ENCODE data around the gene CEP68.
A peak's percentile ranks its signal among the peaks of the same experiment; 100 is the strongest.

Gene CEP68

DNA sequence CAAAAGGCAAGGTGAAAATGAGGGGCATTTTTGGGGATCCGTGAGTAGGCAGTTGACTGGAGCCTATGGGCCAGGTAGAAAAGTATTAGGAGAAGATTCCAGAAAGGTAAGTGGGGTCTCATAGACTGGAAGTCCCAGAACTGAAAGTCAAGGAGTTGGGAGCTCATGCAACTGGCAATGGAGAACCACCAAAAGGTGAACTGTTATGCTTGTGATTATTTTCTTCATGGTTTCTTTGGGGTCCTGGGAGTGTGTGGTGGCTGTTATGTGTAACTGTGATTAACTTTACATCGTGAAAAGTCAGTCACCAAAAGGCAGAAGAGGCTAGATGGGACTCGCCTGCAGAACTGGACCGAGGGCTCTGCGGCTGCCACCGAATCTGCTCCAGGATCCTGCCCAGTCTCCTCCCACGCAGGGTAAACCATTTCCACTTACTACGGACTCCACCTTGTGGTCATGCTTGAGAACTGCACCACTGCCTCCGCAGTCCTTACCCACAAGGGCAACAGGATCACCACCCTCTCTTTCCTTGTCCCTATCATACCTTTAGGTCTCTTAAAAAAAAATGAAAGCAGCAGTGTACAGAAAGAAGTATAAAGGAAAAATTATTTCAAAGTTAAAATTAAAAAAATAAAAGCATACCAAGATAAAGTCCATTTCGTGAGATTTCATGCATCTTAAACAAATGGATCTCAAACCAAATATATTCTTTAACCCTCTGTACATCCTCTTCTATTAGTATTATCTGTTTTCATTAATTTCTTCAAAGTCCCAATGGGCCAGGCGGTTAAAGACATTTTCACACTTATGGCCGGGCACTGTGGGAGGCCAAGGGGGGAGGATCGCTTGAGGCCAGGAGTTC, 15.6 kb upstream of the CEP68 start:
- H3K27me3 Mint-ChIP-seq: peaks cover 3% of the 10 kb centered on the region
- CTCF ChIA-PET: interaction anchor here (0.6 to 3.7 kb wide), 11 partner anchors 9 to 134 kb away, joined by 3 to 35 read pairs (median 4); no protein-coding TSS in a partner anchor
- H3K36me3 Mint-ChIP-seq: peaks cover 13% of the 10 kb centered on the region
- no peak overlapping the region for H3K4me3 Mint-ChIP-seq
- peaks cover 11% of the 10 kb centered on the region for H3K9me3 Mint-ChIP-seq
- peaks cover 24% of the 10 kb centered on the region for H3K4me1 Mint-ChIP-seq
- peak; percentile 87 for DNase-seq
- H3K27ac Mint-ChIP-seq: no peak overlapping the region

DNA sequence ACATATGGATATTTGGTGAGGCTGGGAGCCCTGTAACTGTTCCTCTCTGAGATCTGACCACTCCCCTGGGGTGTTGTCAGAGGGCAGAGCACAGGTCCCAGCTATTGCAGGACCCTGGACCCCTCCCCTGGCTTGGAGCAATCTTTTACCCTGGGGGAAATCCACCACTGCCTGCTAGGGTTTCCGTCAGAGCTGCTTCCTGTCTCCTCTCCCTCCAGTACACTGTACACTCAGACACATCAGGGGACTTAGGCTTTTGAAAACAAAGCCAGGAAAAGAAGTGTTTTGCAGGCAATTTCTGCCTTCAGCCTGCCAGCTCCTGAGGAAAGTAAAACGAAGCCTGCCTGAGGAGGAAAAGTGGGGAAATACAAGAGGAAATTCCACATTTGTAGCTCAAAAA, 13.2 kb upstream of the CEP68 start:
- Mint-ChIP-seq H3K4me1 (peaks cover 24% of the 10 kb centered on the region), H3K36me3 (peaks cover 18% of the 10 kb centered on the region), H3K9me3 (peaks cover 14% of the 10 kb centered on the region), H3K27me3 (peaks cover 3% of the 10 kb centered on the region), H3K4me3 (no peak overlapping the region), H3K27ac (no peak overlapping the region)
- no peak for DNase-seq
- CTCF ChIA-PET: interaction anchor here (1.0 to 3.4 kb wide), 6 partner anchors 10 to 148 kb away, joined by 3 to 31 read pairs (median 4); no protein-coding TSS in a partner anchor

DNA sequence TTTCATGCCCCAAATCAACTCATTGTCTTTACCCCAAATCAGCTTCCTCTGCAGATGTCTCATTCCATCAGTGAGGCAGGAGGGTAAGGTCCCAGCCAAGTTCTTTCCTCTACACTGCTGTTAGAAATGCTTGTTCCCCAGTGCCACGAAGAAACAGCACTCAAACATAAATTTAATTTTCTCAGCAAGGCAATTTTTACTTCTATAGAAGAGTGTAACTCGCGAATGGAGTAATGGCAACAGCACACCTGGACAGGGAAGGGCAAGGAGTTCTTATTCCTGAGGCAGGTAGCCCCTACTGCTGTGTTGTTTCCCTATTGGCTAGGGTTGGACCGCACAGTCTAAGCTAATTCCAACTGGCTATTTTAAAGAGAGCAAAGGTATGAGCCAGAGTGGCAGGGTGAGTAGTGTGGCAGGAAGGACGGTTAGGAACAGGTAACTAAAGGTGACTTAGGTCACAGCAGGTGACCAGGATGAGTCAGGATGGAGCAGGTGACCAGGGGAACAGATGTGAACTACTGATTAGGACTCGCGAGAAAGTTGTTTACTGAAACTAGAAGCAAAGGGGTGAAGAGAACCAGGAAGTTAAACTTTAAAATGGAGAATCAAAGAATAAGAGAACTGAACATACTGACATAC, 12.0 kb upstream of the CEP68 start:
- CTCF ChIA-PET: interaction anchor here (0.6 to 3.4 kb wide), 5 partner anchors 11 to 141 kb away, joined by 3 to 31 read pairs (median 4); no protein-coding TSS in a partner anchor
- peaks cover 3% of the 10 kb centered on the region for H3K27me3 Mint-ChIP-seq
- no peak for DNase-seq
- peaks cover 24% of the 10 kb centered on the region for H3K4me1 Mint-ChIP-seq
- H3K4me3 Mint-ChIP-seq: no peak overlapping the region
- no peak overlapping the region for H3K27ac Mint-ChIP-seq
- peaks cover 20% of the 10 kb centered on the region for H3K36me3 Mint-ChIP-seq
- peaks cover 17% of the 10 kb centered on the region for H3K9me3 Mint-ChIP-seq

DNA sequence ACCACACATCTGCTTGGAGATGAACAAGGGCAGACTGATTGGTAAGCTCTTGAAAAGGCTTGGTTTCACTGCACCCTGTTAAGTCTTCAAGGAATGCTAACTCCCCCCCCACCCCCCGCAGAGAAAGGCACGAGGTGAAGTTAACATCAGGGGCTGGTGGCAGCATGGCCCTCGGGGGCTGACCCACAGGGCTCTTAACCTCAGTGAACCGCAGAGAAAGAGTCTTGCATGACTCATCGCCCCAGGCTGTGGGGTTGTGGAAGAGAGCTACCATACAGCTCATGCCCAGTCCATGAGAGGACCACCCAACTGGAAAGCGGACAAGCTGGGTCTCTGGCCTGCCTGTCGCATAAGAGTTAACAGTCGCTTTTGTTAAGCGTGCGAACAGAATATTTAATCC, 10.6 kb upstream of the CEP68 start:
- Mint-ChIP-seq H3K4me3 (no peak overlapping the region), H3K36me3 (peaks cover 20% of the 10 kb centered on the region), H3K4me1 (peaks cover 15% of the 10 kb centered on the region), H3K27me3 (peaks cover 3% of the 10 kb centered on the region), H3K9me3 (peaks cover 17% of the 10 kb centered on the region), H3K27ac (no peak overlapping the region)
- CTCF ChIA-PET: no interaction called here
- DNase-seq: no peak

DNA sequence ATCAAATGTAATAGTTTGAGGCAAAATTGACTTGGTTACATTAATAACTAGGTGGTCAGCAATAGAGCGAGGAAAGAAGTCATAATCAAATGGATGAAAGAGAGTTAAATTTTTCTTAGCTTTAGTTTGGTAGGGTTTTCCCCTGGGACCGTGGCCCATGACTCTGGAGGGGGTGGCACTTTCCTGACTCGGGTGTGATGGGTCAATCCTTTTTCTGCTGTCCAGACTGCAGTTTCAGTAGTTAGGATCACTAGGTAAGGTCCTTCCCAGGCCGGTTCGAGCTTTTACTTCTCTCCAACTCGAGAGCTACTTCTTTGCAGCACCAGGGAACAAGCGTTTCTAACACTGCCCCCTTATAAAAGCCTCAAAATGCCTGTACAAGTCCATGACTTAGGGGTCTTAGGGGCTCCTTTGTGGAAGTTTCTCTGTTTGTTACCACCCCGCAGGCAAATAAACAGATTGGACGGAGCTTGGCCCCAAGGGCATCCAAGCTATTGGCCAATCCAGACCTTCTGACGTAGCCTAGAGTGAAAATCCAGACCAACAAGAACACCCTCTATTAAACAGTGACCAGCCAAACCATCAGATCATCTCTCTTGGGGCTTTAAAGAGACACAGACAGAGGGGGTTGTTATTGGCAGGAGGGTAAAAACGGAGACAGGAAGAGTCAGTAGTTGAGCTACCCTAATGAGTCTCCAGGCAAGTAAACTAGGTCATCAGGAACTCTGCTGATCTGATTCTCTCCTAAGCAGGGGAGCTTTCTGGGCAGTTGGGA, 9.4 kb upstream of the CEP68 start:
- CTCF ChIA-PET: interaction anchor here (0.5 to 2.1 kb wide), 3 partner anchors 87 to 131 kb away, joined by 3 to 8 read pairs (median 3); no protein-coding TSS in a partner anchor
- Mint-ChIP-seq H3K4me3 (no peak overlapping the region), H3K27me3 (peaks cover 3% of the 10 kb centered on the region), H3K36me3 (peaks cover 20% of the 10 kb centered on the region), H3K27ac (no peak overlapping the region), H3K4me1 (peaks cover 13% of the 10 kb centered on the region), H3K9me3 (peaks cover 17% of the 10 kb centered on the region)
- DNase-seq: no peak

DNA sequence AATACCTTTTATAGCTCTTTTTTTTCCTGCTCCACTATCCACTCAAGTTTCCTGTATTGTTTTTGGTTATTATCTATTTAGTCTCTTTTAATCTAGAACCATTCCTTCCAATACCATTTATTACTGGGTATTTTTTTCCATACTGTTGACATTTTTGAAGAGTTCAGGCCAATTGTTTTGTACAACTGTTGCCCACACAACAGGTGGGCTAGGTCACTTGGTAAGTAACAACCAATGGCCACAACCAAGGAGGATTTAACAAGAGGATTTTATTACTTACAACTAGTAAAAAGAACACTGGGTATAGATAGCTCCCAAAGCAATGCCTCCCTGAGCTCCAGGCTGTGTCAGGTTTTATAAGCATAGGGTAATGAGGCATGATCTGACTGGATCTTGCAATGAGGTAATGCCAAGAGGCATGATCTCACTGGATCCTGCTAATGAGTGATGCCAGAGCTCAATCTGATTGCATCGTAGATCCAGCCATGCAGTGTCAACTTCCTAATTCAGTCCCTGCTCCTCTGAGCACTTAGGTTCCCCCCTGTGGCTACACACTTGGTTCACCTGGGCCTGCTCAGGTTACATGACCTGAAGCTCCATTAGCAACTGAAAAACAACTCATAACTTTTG, 7.1 kb upstream of the CEP68 start:
- Mint-ChIP-seq H3K4me1 (peaks cover 25% of the 10 kb centered on the region), H3K27ac (no peak overlapping the region), H3K4me3 (no peak overlapping the region), H3K27me3 (peaks cover 2% of the 10 kb centered on the region), H3K36me3 (peaks cover 16% of the 10 kb centered on the region), H3K9me3 (peaks cover 12% of the 10 kb centered on the region)
- DNase-seq: no peak
- CTCF ChIA-PET: interaction anchor here (0.6 kb wide), 1 partner anchor 131 kb away, joined by 4 read pairs; no protein-coding TSS in a partner anchor

DNA sequence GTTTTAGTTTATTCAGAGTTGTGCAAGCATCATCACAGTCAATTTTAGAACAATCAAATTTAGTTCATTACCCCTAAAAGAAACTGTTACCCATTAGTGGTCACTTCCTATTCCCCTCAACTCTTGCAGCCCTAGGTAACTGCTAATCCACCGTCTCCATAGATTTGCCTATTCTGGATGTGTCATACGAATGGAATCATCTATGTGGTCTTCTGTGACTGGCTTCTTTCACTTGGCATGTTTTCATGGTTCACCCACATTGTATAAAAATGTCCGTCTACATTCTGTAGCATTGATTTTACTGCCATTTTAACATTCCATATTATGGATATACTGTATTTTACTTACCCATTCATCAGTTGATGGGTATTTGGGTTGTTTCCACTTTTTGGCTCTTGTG, 5.3 kb upstream of the CEP68 start:
- CTCF ChIA-PET: no interaction called here
- no peaks in the 10 kb centered on the region for H3K27me3 Mint-ChIP-seq
- no peak overlapping the region for H3K4me3 Mint-ChIP-seq
- peaks cover 38% of the 10 kb centered on the region for H3K4me1 Mint-ChIP-seq
- H3K27ac Mint-ChIP-seq: no peak overlapping the region
- peaks cover 7% of the 10 kb centered on the region for H3K36me3 Mint-ChIP-seq
- DNase-seq: no peak
- peaks cover 6% of the 10 kb centered on the region for H3K9me3 Mint-ChIP-seq

DNA sequence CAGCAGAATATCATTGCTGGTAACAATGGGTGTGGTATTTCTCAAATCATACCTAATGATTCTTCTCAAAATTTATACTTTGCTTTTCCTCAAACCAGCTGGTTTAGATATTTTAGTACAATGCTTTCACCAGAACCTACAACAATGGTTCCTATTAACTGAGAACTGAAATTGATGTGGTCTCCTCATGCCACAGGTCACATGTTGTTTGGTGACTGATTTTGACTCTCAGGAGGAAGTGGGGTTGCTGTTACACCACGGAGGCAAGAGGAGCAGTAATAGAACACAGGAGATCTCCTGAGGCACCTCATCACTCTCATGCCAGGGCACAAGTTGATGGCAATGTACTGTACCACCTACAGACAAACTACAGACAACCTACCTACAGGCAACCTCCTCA, 3.0 kb upstream of the CEP68 start:
- peak; percentile 76 for DNase-seq
- CTCF ChIA-PET: interaction anchor here (0.6 to 1.7 kb wide), 4 partner anchors 12 to 141 kb away, joined by 3 to 9 read pairs (median 4); no protein-coding TSS in a partner anchor
- H3K4me1 Mint-ChIP-seq: peaks cover 52% of the 10 kb centered on the region
- peaks cover 1% of the 10 kb centered on the region for H3K9me3 Mint-ChIP-seq
- H3K27me3 Mint-ChIP-seq: no peaks in the 10 kb centered on the region
- H3K36me3 Mint-ChIP-seq: peaks cover 2% of the 10 kb centered on the region
- peak overlapping the region; percentile 82 for H3K27ac Mint-ChIP-seq
- H3K4me3 Mint-ChIP-seq: no peak overlapping the region

DNA sequence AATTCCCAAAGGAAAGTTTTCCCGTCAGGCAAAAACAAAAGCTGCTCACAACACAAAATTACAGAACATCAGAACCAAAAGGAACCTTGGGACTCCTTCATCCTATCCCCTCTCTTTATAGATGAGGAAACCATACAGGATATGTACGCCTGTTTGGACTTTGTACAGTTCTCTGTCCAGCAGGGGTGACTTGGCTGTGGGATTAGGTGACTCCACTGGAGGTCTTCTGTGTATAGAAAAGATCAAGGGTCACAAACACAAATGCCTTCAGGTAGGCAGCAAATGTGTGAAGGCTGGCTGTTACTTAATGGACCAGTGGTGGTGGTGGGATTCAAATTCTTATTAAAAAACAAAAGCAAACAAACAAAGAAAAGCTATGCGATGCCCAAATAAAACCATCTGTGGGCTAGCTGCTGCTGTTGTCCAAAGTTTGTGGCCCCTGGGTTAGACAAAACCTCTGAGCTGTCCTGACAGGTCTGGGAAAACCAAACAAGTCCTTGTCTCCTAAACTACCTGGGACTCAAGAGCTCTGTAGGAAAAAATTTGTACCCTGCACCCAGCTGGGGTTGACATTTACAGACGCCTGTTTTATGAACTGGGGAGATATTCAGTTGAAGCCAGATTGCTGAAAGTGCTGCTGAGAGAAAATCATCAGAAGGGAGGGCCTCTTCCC, 1.3 kb upstream of the CEP68 start:
- peak overlapping the region; percentile 95 for H3K4me3 Mint-ChIP-seq
- peak overlapping the region; percentile 24 for H3K27ac Mint-ChIP-seq
- no peak for DNase-seq
- CTCF ChIA-PET: interaction anchor here (0.5 to 1.9 kb wide), 7 partner anchors 10 to 919 kb away, joined by 3 to 14 read pairs (median 3); no protein-coding TSS in a partner anchor
- no peaks in the 10 kb centered on the region for H3K27me3 Mint-ChIP-seq
- peaks cover 64% of the 10 kb centered on the region for H3K4me1 Mint-ChIP-seq
- H3K9me3 Mint-ChIP-seq: no peaks in the 10 kb centered on the region
- peaks cover 2% of the 10 kb centered on the region for H3K36me3 Mint-ChIP-seq

DNA sequence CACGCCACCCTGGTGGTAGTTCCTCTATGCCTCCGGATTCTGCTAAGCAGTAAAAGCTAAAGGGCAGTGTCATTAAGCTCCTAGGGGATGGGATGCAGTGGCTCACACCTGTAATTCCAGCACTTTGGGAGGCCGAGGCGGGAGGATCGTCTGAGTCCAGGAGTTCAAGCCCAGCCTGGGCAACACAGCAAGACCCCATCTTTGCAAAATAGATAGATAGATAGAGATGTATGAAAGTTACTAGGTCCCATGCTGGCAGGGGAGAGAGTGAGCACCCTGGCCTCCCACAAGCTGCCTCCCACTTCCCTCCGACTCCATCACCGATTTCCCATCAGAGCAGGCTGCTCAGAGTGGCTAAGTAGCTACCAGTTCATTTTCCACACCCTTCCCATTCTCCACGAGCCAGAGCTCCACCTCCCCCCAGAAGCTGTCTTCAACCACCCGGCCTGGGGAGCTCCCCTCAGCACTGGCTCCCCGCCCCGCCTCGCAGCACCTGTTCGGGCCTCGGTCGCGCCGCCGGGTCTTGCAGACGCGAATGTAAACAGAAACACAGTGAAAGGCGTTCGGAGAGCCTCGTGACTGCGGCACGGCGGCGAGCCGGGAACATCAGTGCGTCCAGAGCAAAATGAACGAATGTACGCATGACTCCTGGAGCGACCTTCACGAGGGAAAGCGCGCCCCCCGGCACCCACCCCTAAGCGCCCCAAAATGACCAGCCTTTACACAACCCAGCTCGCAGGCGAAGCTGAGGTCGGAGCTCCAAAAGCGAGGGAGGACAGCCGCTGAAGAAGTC, 598 bp upstream of the CEP68 start:
- Mint-ChIP-seq H3K4me3 (peak overlapping the region; percentile 95), H3K36me3 (peaks cover 3% of the 10 kb centered on the region), H3K27me3 (no peaks in the 10 kb centered on the region), H3K4me1 (peaks cover 64% of the 10 kb centered on the region), H3K27ac (peak overlapping the region; percentile 95), H3K9me3 (no peaks in the 10 kb centered on the region)
- DNase-seq: no peak
- CTCF ChIA-PET: interaction anchor here (0.5 to 1.9 kb wide), 5 partner anchors 10 to 170 kb away, joined by 3 to 14 read pairs (median 3); no protein-coding TSS in a partner anchor

DNA sequence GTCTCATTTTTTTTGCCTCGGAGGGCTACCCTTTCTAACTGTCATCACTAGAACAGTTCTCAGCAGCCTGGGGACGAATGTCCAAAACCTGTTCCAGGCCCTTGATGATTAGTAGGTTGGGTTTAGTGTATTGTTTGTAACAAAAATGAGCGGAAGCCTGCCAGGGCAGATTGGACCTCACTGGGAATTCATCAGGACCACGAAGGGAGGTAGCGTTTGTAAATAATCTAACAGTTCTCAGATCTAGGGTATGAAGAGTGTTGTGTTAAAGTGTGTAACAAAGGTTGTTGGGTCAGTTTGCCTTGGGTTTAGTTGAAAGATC, 799 bp downstream of the CEP68 start:
- H3K27me3 Mint-ChIP-seq: no peaks in the 10 kb centered on the region
- peaks cover 3% of the 10 kb centered on the region for H3K36me3 Mint-ChIP-seq
- CTCF ChIA-PET: interaction anchor here (0.6 to 1.2 kb wide), 3 partner anchors 67 to 516 kb away, joined by 3 to 5 read pairs (median 3); no protein-coding TSS in a partner anchor
- no peak for DNase-seq
- peaks cover 64% of the 10 kb centered on the region for H3K4me1 Mint-ChIP-seq
- peak overlapping the region; percentile 77 for H3K4me3 Mint-ChIP-seq
- no peaks in the 10 kb centered on the region for H3K9me3 Mint-ChIP-seq
- H3K27ac Mint-ChIP-seq: peak overlapping the region; percentile 87

DNA sequence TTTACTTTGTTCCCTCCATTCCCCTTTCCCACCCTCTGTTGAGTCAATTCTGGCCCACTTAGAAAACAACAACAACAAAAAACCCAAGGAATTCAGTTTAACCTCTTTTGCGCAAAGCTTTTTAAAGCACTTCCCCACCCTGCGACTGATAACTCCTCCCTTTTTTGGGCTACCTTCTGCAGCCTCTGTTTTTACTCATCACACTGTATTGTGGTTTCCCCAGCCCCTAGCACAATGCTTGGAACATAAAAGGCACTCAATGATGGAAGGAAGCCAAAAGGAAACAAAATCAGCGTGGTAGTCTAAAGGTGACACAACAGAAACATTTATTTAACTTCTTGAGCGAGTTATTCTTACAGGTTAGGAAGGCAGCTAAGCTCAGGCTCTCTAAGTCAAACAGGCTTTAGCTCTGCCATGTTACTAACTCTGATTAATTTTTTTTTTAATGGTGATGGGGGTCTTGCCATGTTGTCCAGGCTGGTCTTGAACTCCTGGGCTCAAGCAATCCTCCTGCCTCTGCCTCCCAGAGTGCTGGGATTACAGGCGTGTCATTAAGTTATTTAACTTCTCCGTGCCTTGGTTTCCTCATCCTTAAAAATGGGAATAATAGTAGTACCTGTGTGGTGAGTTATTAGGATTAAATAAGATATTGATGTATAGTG, 1.3 kb downstream of the CEP68 start:
- Mint-ChIP-seq H3K4me3 (peak overlapping the region; percentile 77), H3K27ac (peak overlapping the region; percentile 87), H3K4me1 (peaks cover 59% of the 10 kb centered on the region), H3K27me3 (no peaks in the 10 kb centered on the region), H3K9me3 (no peaks in the 10 kb centered on the region), H3K36me3 (peaks cover 3% of the 10 kb centered on the region)
- CTCF ChIA-PET: interaction anchor here (0.6 to 1.2 kb wide), 4 partner anchors 13 to 516 kb away, joined by 3 to 4 read pairs (median 3); no protein-coding TSS in a partner anchor
- peak; percentile 70 for DNase-seq

Data from activated naive CD4-positive, alpha-beta T cell treated with anti-CD3 and anti-CD28 coated beads, Interleukin-2, amount 10 ng/mL, durations not matched to agents 7 days and 5 days (primary cell).